22Rv1 (cell line): Measurements from ENCODE around the gene OXA1L.
"Not testable (repeated sequence)": the region's sequence is repeated elsewhere in the genome, so short reads cannot be mapped to it uniquely, and the experiment has no call there.

Source experiments
- H3K27ac ChIP-seq: fragments of 450-650 bp; 2 replicates; pipeline ENCODE4 v1.5.1; 2017
- ZFX ChIP-seq: fragments of 450-650 bp; IDR thresholded peaks from 2 replicates; pipeline ENCODE4 v1.6.1; 2017; ENCODE audit warnings: antibody characterized with exemption, borderline replicate concordance
- TF ChIP-seq, protein P1 (sequence below): fragments of 450-650 bp; IDR thresholded peaks from 2 replicates; pipeline ENCODE4 v1.5.1; 2017; ENCODE audit warnings: mild to moderate bottlenecking

Gene OXA1L

DNA sequence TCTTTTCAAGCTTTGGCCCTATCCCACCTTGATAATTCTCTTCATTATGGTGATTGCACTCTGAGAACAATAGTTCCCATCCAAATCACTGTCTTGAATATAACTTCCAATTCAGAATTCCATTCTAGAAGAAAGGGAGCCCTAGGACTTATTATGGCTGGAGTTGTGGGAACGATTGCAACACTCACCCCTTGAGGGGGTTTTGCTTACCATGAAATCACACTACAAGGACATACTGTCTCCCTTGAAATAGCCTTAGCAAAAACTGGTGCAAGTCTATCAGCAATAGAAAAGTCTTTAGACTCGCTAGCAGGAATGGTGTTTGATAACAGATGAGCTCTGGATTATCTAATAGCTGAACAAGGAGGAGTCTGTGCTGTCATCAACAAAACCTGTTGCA, 31.4 kb upstream of the OXA1L start:
- H3K27ac ChIP-seq: no peak overlapping the region
- TF ChIP-seq ZFX: no peak
- TF ChIP-seq, protein P1, sequence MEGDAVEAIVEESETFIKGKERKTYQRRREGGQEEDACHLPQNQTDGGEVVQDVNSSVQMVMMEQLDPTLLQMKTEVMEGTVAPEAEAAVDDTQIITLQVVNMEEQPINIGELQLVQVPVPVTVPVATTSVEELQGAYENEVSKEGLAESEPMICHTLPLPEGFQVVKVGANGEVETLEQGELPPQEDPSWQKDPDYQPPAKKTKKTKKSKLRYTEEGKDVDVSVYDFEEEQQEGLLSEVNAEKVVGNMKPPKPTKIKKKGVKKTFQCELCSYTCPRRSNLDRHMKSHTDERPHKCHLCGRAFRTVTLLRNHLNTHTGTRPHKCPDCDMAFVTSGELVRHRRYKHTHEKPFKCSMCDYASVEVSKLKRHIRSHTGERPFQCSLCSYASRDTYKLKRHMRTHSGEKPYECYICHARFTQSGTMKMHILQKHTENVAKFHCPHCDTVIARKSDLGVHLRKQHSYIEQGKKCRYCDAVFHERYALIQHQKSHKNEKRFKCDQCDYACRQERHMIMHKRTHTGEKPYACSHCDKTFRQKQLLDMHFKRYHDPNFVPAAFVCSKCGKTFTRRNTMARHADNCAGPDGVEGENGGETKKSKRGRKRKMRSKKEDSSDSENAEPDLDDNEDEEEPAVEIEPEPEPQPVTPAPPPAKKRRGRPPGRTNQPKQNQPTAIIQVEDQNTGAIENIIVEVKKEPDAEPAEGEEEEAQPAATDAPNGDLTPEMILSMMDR: no peak

DNA sequence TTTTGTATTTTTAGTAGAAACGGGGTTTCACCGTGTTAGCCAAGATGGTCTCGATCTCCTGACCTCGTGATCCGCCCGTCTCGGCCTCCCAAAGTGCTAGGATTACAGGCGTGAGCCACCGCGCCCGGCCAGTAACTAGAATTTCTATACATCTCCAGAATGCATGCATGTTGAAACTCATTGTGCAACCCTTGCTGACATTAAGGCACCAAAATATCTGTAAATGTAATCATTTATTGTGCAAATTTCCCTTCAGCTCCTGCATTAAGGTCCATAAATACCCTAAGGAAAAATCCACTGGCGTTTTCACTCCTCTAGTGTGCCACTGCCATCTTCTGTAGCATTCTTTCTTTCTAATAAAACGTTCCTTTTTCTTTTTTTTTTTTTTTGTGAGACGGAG, 30.1 kb upstream of the OXA1L start:
- H3K27ac ChIP-seq: not testable (repeated sequence)

DNA sequence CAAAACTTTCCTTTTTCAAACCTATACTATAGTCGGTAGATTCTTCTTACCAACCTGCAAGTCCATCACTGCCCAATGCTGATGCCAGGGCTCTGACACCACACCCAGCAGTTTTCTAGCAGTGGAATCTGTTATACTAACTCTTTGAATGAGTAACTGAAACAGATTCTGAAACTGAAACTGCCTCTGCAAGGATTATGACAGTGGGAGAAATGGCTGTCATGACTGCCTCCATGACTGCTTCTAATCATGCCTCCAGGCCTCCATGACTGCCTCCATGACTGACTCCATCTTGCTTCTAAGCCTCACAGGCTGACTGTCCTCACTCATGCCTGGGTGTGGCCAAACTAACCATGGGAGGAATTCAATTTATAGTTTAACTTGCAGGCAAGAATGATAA, 29.4 kb upstream of the OXA1L start:
- no peak for TF ChIP-seq ZFX
- TF ChIP-seq, protein P1: no peak
- no peak overlapping the region for H3K27ac ChIP-seq

DNA sequence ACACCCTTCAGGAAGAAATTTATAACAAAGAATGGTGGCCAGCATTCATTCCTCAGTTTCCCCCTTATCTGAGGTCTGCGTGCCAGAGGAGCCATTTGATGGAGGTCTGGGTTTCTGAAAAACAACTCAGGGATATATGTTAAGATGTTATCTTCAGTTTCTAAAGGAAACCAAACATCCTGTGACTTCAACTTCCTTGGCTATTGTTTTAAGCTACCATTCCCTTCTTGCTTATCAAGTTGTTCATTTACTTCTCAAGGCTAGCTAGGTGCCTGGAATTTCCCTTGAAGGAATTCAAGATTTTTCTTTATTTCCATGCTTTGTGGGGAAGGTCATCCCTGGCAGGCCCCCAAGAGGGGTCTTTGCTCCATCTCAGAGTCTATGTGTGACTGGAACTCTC, 27.1 kb upstream of the OXA1L start:
- no peak overlapping the region for H3K27ac ChIP-seq
- TF ChIP-seq, protein P1: no peak
- no peak for TF ChIP-seq ZFX

DNA sequence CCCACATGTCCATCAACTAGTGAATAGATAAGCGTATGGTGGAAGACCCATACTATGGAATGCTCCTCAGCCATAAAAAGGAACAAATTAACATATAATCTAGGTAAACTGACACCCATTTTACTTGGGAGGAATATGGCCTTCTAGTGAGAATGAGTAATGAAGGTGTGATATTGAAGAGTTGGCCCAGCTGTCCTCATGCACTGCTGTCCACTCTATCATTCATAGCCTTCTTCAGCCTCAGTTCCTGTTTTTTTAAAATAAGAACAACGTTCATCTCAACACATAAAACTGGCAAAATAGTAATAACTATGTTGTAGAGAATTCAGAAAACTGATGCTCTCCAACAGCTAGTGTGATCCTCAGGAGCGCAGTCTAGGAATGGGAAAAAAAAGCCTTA, 26.5 kb upstream of the OXA1L start:
- H3K27ac ChIP-seq: no peak overlapping the region
- no peak for TF ChIP-seq ZFX
- TF ChIP-seq, protein P1: no peak

DNA sequence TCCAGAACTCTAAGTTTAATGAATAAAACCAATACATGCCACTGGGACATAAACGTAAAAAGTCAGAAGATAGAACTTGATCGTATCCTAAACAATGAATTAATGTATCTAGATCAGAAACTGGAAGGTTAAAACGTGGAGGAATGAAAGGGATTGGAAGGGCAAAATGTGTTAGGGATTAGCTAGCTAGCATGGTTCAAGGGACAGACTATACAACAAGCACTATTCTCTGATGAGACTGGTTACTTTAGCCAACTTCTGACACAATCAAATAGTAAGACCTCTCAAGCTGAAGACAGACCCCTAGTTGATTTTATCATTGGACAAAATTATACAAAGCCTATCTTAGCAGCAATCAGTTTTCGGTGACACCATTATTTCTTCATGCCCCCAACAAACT, 18.7 kb upstream of the OXA1L start:
- no peak overlapping the region for H3K27ac ChIP-seq
- TF ChIP-seq, protein P1: no peak
- no peak for TF ChIP-seq ZFX

DNA sequence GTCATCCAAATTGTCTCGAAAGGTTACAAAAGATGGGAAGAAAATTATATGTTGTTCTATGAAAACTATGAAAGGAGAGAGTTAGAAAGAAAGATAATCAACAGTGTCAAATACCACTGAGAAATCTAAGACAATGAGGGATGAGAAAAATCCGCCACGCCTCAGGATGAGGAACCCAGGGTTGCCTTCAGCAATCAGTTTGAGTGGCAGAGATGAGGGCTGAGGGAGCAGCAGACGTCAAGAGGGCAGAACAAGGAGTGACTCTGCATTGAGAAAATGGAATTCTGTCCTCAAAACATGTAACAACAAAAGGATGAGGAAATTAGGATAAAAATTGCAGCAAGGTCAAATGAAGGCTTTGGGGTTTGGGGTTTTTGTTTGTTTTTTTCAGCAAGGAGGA, 18.3 kb upstream of the OXA1L start:
- H3K27ac ChIP-seq: no peak overlapping the region
- TF ChIP-seq, protein P1: no peak

DNA sequence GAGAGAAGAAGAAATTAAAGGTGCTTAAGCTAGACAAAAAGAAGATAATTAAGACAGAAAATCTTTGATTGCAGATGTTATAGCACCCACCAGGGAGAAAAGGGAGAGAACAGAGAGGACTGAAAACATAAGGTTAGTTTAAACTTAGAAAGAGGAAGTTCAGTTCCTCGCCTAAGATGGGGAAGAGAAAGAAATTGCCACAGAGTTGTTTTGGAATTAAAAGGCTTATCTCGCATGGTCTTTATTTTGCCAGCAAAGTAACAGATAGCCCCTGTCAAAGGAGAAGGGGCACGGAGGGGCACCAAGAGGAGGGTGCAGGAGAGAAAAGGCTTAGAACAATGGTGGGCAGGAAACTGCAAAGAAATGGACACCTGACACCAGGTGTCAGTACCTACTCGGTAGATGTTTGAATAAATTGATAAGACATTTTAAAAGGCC, 17.8 kb upstream of the OXA1L start:
- H3K27ac ChIP-seq: no peak overlapping the region
- TF ChIP-seq, protein P1: no peak
- no peak for TF ChIP-seq ZFX
